ENCODE measurements around the gene PTPN22. TPM values are rescaled to one million over a fixed set of nuclear protein-coding genes. Genes with fewer than 3 reads are reported as not detected.

Gene PTPN22
- total RNA-seq, 4 donors from 2014 or later, result 0.27 to 1.4 (median 1.1) TPM

DNA sequence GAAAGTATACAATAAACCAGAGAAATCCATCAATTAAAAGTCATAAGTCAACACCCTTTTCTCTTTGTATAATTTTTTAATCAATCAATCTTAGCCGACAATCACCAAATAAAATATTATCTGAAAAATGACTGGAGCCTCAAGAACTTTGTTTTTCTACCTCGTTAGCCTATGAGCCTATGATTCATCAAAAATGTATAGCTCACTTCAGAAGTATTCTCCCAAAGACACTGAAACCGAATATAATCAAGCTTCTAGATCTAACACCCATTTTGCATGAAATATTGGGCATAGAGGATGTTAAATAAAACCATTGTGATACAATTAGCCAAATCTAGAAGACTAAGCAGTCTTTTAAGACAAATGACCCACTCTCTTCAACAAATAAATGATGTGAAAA is 41.5 kb downstream of the PTPN22 start:
- no peak for ATAC-seq
- Histone ChIP-seq H3K4me1 (no peaks in the 10 kb centered on the region), H3K27me3 (no peaks in the 10 kb centered on the region), H3K36me3 (no peaks in the 10 kb centered on the region), H3K4me3 (no peak overlapping the region), H3K27ac (no peak overlapping the region), H3K9me3 (no peaks in the 10 kb centered on the region)
- 80 to 100% methylated on average over 1 to 3 of the region's 3 CpGs for WGBS, 2 donors (ENCODE audit: low coverage in 1 of 2)
- TF ChIP-seq EP300 (IDR thresholded peaks at IDR 0.05) (no peak), POLR2AphosphoS5 (IDR thresholded peaks at IDR 0.05) (no peak), POLR2A (IDR thresholded peaks at IDR 0.05) (no peak)
- TF ChIP-seq, protein P1, sequence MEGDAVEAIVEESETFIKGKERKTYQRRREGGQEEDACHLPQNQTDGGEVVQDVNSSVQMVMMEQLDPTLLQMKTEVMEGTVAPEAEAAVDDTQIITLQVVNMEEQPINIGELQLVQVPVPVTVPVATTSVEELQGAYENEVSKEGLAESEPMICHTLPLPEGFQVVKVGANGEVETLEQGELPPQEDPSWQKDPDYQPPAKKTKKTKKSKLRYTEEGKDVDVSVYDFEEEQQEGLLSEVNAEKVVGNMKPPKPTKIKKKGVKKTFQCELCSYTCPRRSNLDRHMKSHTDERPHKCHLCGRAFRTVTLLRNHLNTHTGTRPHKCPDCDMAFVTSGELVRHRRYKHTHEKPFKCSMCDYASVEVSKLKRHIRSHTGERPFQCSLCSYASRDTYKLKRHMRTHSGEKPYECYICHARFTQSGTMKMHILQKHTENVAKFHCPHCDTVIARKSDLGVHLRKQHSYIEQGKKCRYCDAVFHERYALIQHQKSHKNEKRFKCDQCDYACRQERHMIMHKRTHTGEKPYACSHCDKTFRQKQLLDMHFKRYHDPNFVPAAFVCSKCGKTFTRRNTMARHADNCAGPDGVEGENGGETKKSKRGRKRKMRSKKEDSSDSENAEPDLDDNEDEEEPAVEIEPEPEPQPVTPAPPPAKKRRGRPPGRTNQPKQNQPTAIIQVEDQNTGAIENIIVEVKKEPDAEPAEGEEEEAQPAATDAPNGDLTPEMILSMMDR (IDR thresholded peaks at IDR 0.05), result no peak

DNA sequence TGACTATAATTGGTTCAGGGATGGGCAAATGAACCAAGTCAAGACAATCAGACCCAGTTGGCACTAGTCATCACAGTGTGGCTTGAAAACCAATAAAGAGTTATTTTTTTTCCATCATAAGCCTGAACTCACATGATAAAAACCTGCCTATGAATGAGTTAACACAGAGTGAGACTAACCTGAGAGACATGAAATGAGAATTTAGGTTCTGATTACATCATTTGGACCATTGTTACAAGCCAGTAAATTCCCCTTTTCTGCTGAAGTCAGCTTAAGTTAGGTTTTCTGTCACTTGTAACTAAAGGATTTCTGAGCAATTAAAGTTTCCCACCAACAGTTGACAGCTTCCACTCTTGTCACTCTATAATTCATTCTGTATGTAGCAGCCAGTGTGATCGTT is 49.6 kb downstream of the PTPN22 start:
- no peaks in the 10 kb centered on the region for H3K27me3 ChIP-seq
- no peaks in the 10 kb centered on the region for H3K9me3 ChIP-seq
- no peaks in the 10 kb centered on the region for H3K36me3 ChIP-seq
- no peaks in the 10 kb centered on the region for H3K4me1 ChIP-seq
- H3K4me3 ChIP-seq, result no peak overlapping the region
- no peak overlapping the region for H3K27ac ChIP-seq
- 55 to 64% methylated on average over 1 of the region's 1 CpG for WGBS, 2 donors (ENCODE audit: low coverage in 1 of 2)
- TF ChIP-seq POLR2AphosphoS5 (IDR thresholded peaks at IDR 0.05) (no peak), POLR2A (IDR thresholded peaks at IDR 0.05) (no peak), EP300 (IDR thresholded peaks at IDR 0.05) (no peak)
- TF ChIP-seq, protein P1 (IDR thresholded peaks at IDR 0.05), result no peak
- ATAC-seq, result no peak

DNA sequence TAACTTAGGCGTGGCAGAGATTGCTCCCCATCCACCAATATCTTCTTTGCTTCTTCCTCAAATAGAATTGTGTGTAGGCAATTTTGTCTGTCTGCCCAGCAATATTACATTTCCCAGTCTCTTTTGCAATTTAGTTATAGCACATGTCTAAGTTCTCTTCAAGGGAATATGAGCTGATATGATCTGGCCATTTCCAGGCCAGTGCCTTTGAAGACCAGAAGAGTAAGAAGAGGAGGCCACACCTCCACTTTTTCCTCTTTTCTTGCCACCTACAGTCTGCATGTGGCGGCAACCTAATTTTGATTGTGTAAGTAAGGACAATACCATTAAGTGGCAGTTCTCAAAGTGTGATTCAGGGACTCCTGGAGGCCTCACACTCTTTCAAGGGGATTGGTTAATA is 52.9 kb downstream of the PTPN22 start:
- 88 to 89% methylated on average over 2 of the region's 2 CpGs for whole genome bisulfite sequencing, 2 donors (ENCODE audit: low coverage in 1 of 2)
- no peaks in the 10 kb centered on the region for H3K4me1 ChIP-seq
- H3K4me3 ChIP-seq, result no peak overlapping the region
- no peak for ATAC-seq
- no peaks in the 10 kb centered on the region for H3K27me3 ChIP-seq
- H3K9me3 ChIP-seq, result no peaks in the 10 kb centered on the region
- TF ChIP-seq, protein P1 (IDR thresholded peaks at IDR 0.05), result no peak
- TF ChIP-seq EP300 (IDR thresholded peaks at IDR 0.05) (no peak), POLR2A (IDR thresholded peaks at IDR 0.05) (no peak), POLR2AphosphoS5 (IDR thresholded peaks at IDR 0.05) (no peak)
- no peak overlapping the region for H3K27ac ChIP-seq
- H3K36me3 ChIP-seq, result no peaks in the 10 kb centered on the region

DNA sequence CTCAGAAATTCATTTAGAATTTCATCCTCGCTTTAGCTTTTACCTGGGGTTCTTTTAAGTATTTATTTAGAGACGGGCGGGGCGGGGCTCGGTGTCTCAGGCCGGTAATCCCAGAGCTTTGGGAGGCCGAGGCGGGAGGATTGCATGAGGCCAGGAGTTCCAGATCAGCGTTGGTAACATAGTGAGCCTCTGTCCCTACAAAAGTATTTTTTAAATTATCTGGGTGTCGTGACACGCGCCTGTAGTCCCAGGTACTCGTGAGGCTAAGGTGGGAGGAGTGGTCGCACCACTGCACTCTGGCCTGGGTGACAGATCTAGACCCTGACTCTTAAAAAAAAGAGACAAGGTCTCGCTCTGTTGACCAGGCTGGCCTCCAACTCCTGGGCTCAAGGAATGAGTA is 58.3 kb downstream of the PTPN22 start:
- 94 to 95% methylated on average over 4 to 7 of the region's 15 CpGs for WGBS, 2 donors (ENCODE audit: low coverage in 1 of 2)
- H3K27ac ChIP-seq, result peak overlapping the region in 2 of 4 donors; percentile 98
- TF ChIP-seq POLR2AphosphoS5 (IDR thresholded peaks at IDR 0.05), result no peak
- no peak for TF ChIP-seq POLR2A (IDR thresholded peaks at IDR 0.05)
- no peaks in the 10 kb centered on the region for H3K36me3 ChIP-seq
- H3K4me1 ChIP-seq, result peaks cover 0 to 29% (median 5%) of the 10 kb centered on the region in 3 donors
- ATAC-seq, result no peak
- H3K4me3 ChIP-seq, result no peak overlapping the region
- no peaks in the 10 kb centered on the region for H3K9me3 ChIP-seq
- no peaks in the 10 kb centered on the region for H3K27me3 ChIP-seq

DNA sequence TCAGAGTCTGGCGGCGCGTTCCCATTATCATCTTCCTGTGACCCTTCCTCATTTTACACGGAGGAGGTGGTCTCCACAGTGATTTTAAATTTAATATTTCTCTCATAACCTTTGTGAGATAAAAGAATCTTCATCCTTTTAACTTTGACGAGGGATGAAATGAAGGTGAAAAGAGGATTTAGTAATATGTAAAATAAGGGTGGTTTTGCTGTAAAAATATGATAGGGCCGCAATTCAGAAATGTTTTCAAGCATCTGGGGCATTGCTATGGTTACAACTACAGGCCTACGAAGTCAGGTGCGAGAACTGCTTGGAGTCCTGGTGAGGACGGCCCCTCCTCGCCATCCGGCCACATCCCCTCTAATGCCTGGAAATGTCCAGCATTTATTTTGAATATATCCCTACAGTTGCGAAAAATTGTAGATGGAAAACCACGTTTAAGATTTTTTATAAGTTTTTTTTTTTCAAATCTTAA is 58.8 kb downstream of the PTPN22 start:
- 21 to 22% methylated on average over 13 of the region's 13 CpGs for WGBS, 2 donors (ENCODE audit: low coverage in 1 of 2)
- Histone ChIP-seq H3K27me3 (no peaks in the 10 kb centered on the region), H3K27ac (peak overlapping the region; percentile 67 to 98 (median 94)), H3K4me1 (peaks cover 0 to 31% (median 5%) of the 10 kb centered on the region in 3 donors), H3K36me3 (no peaks in the 10 kb centered on the region), H3K4me3 (peak overlapping the region; percentile 18 to 90), H3K9me3 (no peaks in the 10 kb centered on the region)
- TF ChIP-seq, protein P1 (IDR thresholded peaks at IDR 0.05), result no peak
- TF ChIP-seq POLR2A (IDR thresholded peaks at IDR 0.05) (no peak), EP300 (IDR thresholded peaks at IDR 0.05) (no peak), POLR2AphosphoS5 (IDR thresholded peaks at IDR 0.05) (no peak)
- no peak for ATAC-seq
